ENCODE results near the gene NECTIN1. TPM values are rescaled to one million over a fixed set of nuclear protein-coding genes. Genes with fewer than 3 reads are reported as not detected.

Gene NECTIN1
- polyA plus RNA-seq, 4 donors, result 36.4 to 47.0 (median 37.5) TPM

GRCh38 chr11:119696378-119697222, 32.4 kb downstream of the NECTIN1 start:
- no peak for DNase-seq (ENCODE audit: low read depth in 4 of 4, low spot score in 2 of 4)

DNA sequence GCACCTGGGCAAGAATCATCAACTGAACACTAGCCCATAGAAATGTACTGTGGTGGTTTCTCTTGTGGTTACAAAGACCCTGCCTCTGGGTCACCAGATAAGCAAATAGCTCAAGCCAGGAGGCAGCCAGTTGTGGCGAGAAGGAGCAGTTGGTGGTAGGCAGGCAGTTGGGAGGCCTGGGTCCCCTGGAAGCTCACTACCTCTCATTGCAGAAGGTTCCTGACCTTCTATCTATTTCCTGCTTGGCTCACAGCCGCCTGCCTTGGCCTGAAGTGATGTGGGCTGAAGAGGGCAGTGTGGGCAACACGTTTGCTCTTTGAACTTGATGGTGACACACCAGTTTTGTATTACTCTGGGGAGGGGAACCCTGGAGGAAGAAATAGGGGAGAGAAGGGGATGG, 34.7 kb downstream of the NECTIN1 start:
- no peak for DNase-seq (ENCODE audit: low read depth in 4 of 4, low spot score in 2 of 4)

GRCh38 chr11:119693253-119693815, 35.7 kb downstream of the NECTIN1 start:
- DNase-seq (ENCODE audit: low read depth in 4 of 4, low spot score in 2 of 4), result no peak

DNA sequence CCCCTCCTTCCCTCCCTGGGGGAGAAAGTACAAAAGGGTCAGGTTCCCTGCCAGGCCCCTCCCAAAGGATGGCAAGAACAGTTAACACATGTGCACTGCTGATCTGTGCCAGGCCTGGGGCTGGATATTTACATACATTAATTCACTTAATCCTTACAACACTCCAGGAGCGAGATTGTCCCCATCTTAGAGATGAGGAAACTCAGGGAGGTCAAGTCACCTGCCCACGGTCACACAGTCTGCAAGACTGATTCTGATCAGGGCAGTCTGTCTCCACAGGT, 36.5 kb downstream of the NECTIN1 start:
- DNase-seq (ENCODE audit: low read depth in 4 of 4, low spot score in 2 of 4), result no peak

DNA sequence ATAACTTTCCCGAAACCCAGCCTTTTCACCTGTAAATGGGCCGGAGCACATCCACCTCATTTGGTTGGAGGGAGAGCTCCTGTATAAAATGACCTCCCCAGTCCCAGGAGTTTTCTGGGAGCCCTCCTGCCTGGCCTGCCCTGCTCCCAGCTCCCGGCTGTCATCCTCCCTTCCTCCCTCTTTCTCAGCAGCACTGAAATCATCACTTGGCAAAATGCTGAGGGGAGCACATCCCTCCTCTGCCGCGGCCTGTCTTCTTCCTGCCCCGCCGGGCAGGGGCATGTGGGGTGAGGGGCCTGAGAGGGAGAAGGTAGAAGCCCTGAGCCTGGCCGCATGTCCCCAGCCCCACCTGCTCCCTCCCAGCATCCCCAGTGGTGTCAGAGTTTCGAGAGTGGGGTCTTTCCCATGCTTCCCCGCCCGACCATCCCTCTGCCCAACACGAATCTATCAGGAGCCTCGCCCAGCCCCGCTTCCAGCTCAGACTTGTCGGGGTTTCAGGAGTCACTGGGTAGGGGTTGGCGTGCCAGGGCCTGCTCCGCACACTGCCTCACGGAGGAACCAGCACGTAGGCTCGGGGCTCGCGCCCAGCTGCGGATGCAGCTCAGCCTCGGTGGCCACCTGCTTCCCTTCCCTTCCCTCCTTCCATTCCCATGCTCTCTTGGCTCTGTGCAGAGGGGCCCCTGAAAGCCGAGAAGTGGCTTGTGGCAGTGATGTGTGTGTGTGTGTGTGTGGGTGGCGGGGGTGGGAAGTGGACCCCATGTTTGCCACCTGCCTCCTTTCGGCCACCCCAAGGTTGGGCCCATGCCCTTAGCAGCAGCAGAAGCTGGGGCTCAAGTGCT, 37.1 kb downstream of the NECTIN1 start:
- no peak for DNase-seq (ENCODE audit: low read depth in 4 of 4, low spot score in 2 of 4)

GRCh38 chr11:119691020-119691666, 37.9 kb downstream of the NECTIN1 start:
- no peak for DNase-seq (ENCODE audit: low read depth in 4 of 4, low spot score in 2 of 4)

DNA sequence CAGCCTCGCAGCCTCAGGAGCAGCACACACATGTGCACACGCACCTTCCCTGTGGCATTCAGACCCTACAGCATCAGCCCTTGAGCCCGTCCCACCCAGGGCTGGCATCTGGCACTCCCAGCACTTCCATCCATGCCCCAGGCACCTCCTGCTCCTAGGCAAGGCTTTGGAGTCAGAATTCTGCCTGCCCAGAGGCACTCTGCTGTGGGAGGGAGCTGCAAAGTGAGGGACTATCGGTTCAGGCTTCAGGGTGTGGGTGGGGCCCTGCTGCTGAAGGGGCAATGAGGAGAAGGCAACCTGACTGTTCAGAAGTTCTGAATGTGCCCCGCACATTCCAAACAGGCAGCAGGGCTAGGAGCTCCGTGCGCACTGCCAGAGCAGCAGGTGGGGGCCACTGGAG, 39.7 kb downstream of the NECTIN1 start:
- no peak for DNase-seq (ENCODE audit: low read depth in 4 of 4, low spot score in 2 of 4)

GRCh38 chr11:119688356-119688755, 40.6 kb downstream of the NECTIN1 start:
- DNase-seq (ENCODE audit: low read depth in 4 of 4, low spot score in 2 of 4), result no peak

GRCh38 chr11:119687373-119688046, 41.5 kb downstream of the NECTIN1 start:
- no peak for DNase-seq (ENCODE audit: low read depth in 4 of 4, low spot score in 2 of 4)

DNA sequence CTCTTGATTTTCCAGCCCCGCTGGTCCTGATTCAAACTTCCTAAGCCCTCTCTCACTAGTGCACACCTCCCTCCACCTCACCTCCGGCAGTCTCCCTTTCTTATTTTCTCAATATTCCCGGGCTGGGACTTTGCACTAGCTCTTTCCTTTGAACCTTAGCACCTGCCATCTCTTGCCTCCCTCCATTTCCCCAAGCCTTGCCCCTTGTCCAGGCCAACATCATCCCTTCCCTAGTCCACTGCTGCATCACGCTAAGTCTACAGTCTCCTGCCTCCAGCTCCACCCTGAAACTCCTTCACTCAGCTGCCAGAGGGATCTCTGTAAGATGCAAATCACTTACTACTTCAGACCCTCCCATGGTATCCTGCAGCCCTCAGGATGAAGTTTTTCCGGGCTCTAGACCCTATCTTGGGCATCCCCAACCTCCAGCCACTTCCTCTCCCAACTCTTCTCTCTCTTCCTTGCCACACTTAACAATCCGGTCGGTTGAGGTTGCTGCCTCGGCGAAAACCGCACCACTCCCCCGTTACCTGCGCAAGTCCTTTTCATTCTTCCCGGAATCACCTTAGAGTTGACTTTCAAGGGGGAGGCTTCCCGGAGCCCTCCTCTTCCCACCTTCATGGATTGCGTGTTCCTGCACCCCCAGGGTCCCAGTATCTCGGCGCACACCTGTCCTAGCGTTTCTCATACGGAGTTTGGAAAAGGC, 42.7 kb downstream of the NECTIN1 start:
- DNase-seq (ENCODE audit: low read depth in 4 of 4, low spot score in 2 of 4), result no peak

DNA sequence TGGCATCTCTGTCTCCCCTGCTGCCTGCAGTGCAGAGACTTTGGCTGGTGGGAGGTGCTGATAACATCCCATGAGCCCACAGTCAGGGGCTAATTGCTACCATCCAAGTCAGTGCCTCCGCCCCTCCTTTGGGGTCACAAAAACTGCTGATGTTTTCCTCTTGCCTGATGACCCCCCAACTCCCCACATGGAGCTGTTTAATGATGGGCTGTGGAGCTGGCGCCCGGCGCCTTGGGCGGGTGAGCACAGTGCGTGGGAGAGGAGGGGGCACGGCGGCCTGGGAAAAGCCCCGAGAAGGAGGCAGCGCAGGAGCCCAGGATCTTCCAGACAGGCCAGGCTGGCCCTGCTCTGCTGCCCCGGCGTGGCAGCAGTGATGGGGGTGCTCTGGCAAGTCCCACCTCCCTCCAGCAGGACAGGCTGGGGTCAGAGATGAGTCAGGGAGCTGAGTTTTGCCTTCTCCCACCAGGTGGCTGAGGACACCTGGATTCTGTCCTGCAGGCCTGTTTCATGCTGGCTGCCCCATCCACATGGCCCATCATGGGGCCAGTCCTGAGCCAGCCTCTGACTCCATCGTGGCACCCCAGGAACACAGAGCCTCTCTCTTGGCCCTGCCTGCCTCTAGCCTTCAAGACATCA, 43.8 kb downstream of the NECTIN1 start:
- no peak for DNase-seq (ENCODE audit: low read depth in 4 of 4, low spot score in 2 of 4)

- DNase-seq (ENCODE audit: low read depth in 4 of 4, low spot score in 2 of 4), result no peak
These were observed 44.5 kb downstream of the NECTIN1 start for GRCh38 chr11:119684361-119685110.

DNA sequence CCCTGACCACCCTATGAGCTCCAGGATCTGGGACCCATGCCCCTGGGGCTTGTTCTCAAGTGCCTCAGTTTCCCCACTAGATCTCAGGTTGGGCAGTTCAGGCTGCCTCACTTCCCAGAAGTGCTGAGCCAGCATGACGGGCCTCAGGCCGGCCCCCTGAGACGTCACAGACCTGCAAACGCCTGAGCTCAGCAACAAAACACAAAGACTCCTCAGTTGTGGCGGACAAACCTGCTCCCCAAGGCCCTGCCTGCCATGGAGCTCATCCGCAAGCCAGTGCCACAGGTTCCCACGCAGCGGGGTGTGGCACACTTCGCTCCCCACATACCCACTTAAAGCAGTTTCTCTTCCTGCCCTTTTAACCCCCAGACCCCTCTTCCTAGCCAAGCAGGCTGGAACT, 45.2 kb downstream of the NECTIN1 start:
- no peak for DNase-seq (ENCODE audit: low read depth in 4 of 4, low spot score in 2 of 4)

- DNase-seq (ENCODE audit: low read depth in 4 of 4, low spot score in 2 of 4), result no peak
These were observed 47.6 kb downstream of the NECTIN1 start for GRCh38 chr11:119681361-119681910.

DNA sequence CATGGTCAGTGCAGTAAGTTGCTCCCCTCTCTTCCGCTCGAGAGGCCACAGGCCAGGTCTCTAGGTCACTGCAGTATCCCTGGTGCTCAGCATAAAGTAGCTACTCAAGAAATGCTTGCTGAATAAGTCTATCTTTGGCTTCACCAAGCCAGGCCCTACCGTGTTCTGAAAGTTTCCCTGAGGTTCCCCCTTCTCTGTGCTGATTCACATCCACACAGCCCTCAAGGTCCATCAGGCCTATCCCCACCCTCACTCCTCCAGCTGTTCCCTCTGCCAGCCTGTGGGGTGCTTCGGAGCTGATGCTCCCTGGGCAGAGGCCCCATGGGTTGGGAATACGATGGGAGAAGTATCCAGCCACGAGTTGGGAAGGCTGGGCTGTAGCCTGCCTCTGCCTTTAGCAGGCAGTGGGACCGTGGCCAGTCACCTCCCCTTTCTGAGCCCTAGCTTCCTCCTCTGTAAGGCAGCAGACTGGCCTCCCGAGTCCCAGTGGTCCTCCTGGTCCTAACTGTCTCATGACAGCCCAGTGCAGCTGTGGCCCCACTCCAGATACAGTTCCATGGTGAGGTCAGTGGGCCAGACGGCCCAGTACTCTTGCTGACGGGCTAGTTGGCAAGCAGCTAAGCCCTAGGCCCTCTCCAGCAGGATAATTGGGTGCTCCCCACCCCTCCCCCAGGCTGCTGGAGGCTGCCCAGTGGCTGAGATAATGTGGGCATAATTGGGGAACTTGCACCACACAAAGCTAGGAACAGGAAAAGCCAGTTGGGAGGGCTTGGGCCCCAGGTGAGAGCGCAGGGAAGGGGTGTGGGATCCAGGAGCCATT, 48.2 kb downstream of the NECTIN1 start:
- no peak for DNase-seq (ENCODE audit: low read depth in 4 of 4, low spot score in 2 of 4)

DNA sequence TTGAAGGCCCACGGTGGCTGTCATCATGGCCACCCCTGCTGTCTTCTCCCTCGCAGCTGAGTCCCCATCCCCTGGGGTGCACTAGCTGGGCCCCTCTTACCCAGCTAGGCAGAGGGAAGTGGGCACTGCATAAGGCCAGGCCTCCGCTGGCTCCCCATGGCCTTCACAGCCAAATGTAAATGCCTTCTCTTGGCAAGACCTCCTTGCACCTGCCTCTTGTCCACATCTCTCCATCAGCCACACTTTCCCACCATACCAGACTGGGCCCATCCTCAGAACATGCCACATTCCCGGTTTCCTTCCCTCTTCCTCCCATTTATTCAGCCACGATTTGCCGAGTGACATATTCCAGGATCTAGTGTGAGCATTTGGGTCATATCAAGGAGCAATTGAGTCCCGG, 49.7 kb downstream of the NECTIN1 start:
- no peak for DNase-seq (ENCODE audit: low read depth in 4 of 4, low spot score in 2 of 4)

DNA sequence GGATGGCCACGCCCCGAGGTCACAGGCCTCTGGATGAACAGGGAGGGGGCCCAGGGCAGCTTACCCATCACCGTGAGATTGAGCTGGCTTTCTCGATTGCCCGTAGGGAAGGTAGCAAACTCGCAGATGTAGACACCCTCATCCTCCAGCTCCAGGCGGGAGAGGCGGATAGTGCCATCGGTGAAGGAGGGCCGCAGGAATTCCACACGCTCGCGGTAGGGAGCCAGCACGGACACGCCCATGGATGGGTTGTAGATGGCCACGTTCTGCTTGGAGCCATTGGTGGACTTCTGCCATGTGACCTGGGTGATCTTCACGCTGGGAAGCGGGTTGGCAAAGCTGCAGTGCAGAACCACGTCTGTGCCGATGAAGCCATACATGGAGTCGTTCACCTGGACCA, 50.6 kb downstream of the NECTIN1 start:
- DNase-seq (ENCODE audit: low read depth in 4 of 4, low spot score in 2 of 4), result no peak

GRCh38 chr11:119677840-119678239, 51.2 kb downstream of the NECTIN1 start:
- DNase-seq (ENCODE audit: low read depth in 4 of 4, low spot score in 2 of 4), result no peak
